Measurements from ENCODE around the gene USP35. TPM values are rescaled to one million over a fixed set of nuclear protein-coding genes. Genes with fewer than 3 reads are reported as not detected.
A peak's percentile ranks its signal among the peaks of the same experiment; 100 is the strongest.

Gene USP35
- total RNA-seq, 1 experiment from 2014 or later = 11.8 TPM

DNA sequence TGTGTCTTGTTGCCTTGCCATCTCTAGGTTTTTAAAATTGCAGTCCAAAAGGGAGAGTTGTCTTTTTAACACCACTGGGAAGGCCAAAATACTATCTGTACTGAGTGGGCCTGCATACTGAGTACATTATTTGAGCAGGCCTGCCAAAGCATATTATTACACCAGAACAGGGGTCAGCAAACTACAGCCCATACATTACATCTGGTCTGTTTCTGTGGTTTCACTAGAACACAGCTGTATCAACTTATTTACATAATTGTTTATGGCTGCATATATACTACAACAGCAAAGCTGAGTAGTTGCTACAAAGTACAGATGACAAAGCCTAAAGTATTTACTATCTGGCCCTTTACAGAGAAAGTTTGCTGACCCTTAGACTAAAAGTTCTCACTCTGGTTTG, 74.0 kb downstream of the USP35 start:
- no peaks in the 10 kb centered on the region for H3K36me3 ChIP-seq (ENCODE audit: control insufficient read depth, insufficient read depth, low read length)
- BruUV-seq (replicated peaks) = no TSS peak
- no peak overlapping the region for H3K4me3 ChIP-seq (ENCODE audit: low read depth in 2 of 2, low read length in 2 of 2)
- H3K9me3 ChIP-seq (ENCODE audit: control insufficient read depth, insufficient read depth, low read depth, low read length) = no peaks in the 10 kb centered on the region
- no peaks in the 10 kb centered on the region for H3K27me3 ChIP-seq (ENCODE audit: control insufficient read depth, insufficient read depth, low read length)
- in situ Hi-C loops (cut with HindIII; ENCODE audit: low pct_unique_long_range_greater_than_20kb, low sequenced_read_pairs) = no loop called here
- H3K4me1 ChIP-seq (ENCODE audit: control insufficient read depth, insufficient read depth, low read length) = no peaks in the 10 kb centered on the region
- DNase-seq (ENCODE audit: low read depth, low spot score) (no peak), ATAC-seq (0 out of 2 replicates have a peak, but pooled peaks have one; percentile 36)
- ChIA-PET POLR2A (no interaction called here), CTCF (no interaction called here)
- intact Hi-C loops (cut with micrococcal nuclease; ENCODE audit: unreplicated experiment) = no loop called here
- TF ChIP-seq, protein P1, sequence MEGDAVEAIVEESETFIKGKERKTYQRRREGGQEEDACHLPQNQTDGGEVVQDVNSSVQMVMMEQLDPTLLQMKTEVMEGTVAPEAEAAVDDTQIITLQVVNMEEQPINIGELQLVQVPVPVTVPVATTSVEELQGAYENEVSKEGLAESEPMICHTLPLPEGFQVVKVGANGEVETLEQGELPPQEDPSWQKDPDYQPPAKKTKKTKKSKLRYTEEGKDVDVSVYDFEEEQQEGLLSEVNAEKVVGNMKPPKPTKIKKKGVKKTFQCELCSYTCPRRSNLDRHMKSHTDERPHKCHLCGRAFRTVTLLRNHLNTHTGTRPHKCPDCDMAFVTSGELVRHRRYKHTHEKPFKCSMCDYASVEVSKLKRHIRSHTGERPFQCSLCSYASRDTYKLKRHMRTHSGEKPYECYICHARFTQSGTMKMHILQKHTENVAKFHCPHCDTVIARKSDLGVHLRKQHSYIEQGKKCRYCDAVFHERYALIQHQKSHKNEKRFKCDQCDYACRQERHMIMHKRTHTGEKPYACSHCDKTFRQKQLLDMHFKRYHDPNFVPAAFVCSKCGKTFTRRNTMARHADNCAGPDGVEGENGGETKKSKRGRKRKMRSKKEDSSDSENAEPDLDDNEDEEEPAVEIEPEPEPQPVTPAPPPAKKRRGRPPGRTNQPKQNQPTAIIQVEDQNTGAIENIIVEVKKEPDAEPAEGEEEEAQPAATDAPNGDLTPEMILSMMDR (IDR thresholded peaks at IDR 0.05) = no peak
- TF ChIP-seq TCF7L2 (IDR thresholded peaks at IDR 0.05; ENCODE audit: low read depth, low read length) = no peak
- TF ChIP-seq, protein P2, sequence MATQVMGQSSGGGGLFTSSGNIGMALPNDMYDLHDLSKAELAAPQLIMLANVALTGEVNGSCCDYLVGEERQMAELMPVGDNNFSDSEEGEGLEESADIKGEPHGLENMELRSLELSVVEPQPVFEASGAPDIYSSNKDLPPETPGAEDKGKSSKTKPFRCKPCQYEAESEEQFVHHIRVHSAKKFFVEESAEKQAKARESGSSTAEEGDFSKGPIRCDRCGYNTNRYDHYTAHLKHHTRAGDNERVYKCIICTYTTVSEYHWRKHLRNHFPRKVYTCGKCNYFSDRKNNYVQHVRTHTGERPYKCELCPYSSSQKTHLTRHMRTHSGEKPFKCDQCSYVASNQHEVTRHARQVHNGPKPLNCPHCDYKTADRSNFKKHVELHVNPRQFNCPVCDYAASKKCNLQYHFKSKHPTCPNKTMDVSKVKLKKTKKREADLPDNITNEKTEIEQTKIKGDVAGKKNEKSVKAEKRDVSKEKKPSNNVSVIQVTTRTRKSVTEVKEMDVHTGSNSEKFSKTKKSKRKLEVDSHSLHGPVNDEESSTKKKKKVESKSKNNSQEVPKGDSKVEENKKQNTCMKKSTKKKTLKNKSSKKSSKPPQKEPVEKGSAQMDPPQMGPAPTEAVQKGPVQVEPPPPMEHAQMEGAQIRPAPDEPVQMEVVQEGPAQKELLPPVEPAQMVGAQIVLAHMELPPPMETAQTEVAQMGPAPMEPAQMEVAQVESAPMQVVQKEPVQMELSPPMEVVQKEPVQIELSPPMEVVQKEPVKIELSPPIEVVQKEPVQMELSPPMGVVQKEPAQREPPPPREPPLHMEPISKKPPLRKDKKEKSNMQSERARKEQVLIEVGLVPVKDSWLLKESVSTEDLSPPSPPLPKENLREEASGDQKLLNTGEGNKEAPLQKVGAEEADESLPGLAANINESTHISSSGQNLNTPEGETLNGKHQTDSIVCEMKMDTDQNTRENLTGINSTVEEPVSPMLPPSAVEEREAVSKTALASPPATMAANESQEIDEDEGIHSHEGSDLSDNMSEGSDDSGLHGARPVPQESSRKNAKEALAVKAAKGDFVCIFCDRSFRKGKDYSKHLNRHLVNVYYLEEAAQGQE (IDR thresholded peaks at IDR 0.05; ENCODE audit: insufficient read depth in 1 of 2, low read depth in 2 of 2, low read length in 1 of 2) = no peak
- no peak for TF ChIP-seq POLR2AphosphoS5 (IDR thresholded peaks at IDR 0.05; ENCODE audit: low read depth, low read length)
- no peak overlapping the region for H3K27ac ChIP-seq (ENCODE audit: low read length)

Other genes starting within 250 kb of the USP35 start
- gene INTS4, start 194.3 kb upstream of the USP35 start, total RNA-seq (2021; ENCODE audit: unreplicated experiment) = 48.2 TPM
- gene KCTD14, start 165.6 kb upstream of the USP35 start, total RNA-seq (2021; ENCODE audit: unreplicated experiment) = 19.3 TPM
- gene THRSP, start 125.1 kb upstream of the USP35 start, total RNA-seq (2021; ENCODE audit: unreplicated experiment) = not detected
- gene NDUFC2, start 109.1 kb upstream of the USP35 start, total RNA-seq (2021; ENCODE audit: unreplicated experiment) = 308 TPM
- 97.0 TPM for gene ALG8, start 49.3 kb upstream of the USP35 start, total RNA-seq (2021; ENCODE audit: unreplicated experiment)
- gene KCTD21, start 293 bp upstream of the USP35 start, total RNA-seq (2021; ENCODE audit: unreplicated experiment) = 9.7 TPM
- gene GAB2, start 228.9 kb downstream of the USP35 start, total RNA-seq (2021; ENCODE audit: unreplicated experiment) = 10.0 TPM

All from Panc1 (cell line).